GM12878 (cell line): ENCODE data around the gene SPRR5. TPM values are rescaled to one million over a fixed set of nuclear protein-coding genes. Genes with fewer than 3 reads are reported as not detected.

Experiments
- ATAC-seq: fragments of 200-7000 bp; cut with Tn5 transposase; 3 replicates; pipeline ENCODE4 v1.9.1; 2020; ENCODE audit warnings: mild to moderate bottlenecking, moderate library complexity
- BruUV-seq: library from RNA; stranded (reverse); fragments of 400-500 nt; replicated peaks from 2 replicates; lab custom pipeline; 2021; lab: Mats Ljungman, UMichigan
- CTCF ChIA-PET: fragments of 300-600 bp; sonication (Branson Sonifier 250); formaldehyde crosslinking; extraction: SDS; loops from one replicate; lab custom pipeline; 2021; ENCODE audit warnings: inconsistent platforms; lab: Yijun Ruan, JAX
- POLR2A ChIA-PET: fragments of 350-600 bp; formaldehyde crosslinking; extraction: SDS; loops from one replicate; lab custom pipeline; 2021; ENCODE audit warnings: inconsistent platforms; lab: Charles Lee
- RAD21 ChIA-PET: fragments of 300-600 bp; sonication (Branson Sonifier 250); formaldehyde crosslinking; loops from one replicate; lab custom pipeline; 2023; ENCODE audit warnings: antibody characterized with exemption; ENCODE audit not compliant: unreplicated experiment; lab: Charles Lee
- SMC1A ChIA-PET: fragments of 300-600 bp; sonication (Branson Sonifier 250); formaldehyde crosslinking; loops from one replicate; lab custom pipeline; 2023; ENCODE audit not compliant: unreplicated experiment, uncharacterized antibody; lab: Charles Lee
- DNase-seq: peaks from one replicate; pipeline ENCODE4 v3.0.0-alpha.2; 2011; ENCODE audit warnings: low read depth, low spot score
- FAIRE-seq: peaks from 3 replicates; lab custom pipeline; 2011; peaks lifted over from hg19 to GRCh38; lab: Jason Lieb, UNC
- H2AFZ ChIP-seq: 2 replicates; pipeline ENCODE4 v1.6.0; 2011; ENCODE audit warnings: low read depth, low read length, control low read depth; ENCODE audit not compliant: control insufficient read depth
- H3K27ac ChIP-seq: 2 replicates; pipeline ENCODE4 v1.5.1; 2011; ENCODE audit warnings: control low read depth; ENCODE audit not compliant: control insufficient read depth, insufficient read depth
- H3K27me3 ChIP-seq, 2 experiments: replicated peaks in 1 of 2; 2 replicates each; pipeline versions ENCODE4 v1.6.0 to v1.6.1; 2011; ENCODE audit warnings: low read length in 1 of 2; ENCODE audit not compliant: control insufficient read depth in 2 of 2, insufficient read depth in 2 of 2
- H3K36me3 ChIP-seq, 2 experiments: 2 replicates each; pipeline ENCODE4 v1.5.1; 2011; ENCODE audit warnings: low read length in 1 of 2; ENCODE audit not compliant: control insufficient read depth in 2 of 2, insufficient read depth in 2 of 2
- H3K4me1 ChIP-seq: 2 replicates; pipeline ENCODE4 v1.6.1; 2011; ENCODE audit warnings: mild to moderate bottlenecking, low read length, moderate library complexity, mixed read lengths; ENCODE audit not compliant: control insufficient read depth, insufficient read depth
- H3K4me2 ChIP-seq: 2 replicates; pipeline ENCODE4 v1.6.0; 2011; ENCODE audit warnings: control low read depth; ENCODE audit not compliant: control insufficient read depth, insufficient read depth
- H3K4me3 ChIP-seq: fragments of 200-600 bp; sonication (generic); 2 replicates; pipeline ENCODE4 v1.5.1; 2016
- H3K79me2 ChIP-seq: 2 replicates; pipeline ENCODE4 v1.6.0; 2011; ENCODE audit warnings: low read length; ENCODE audit not compliant: control insufficient read depth, insufficient read depth
- H3K9ac ChIP-seq: 2 replicates; pipeline ENCODE4 v1.8.0; 2011; ENCODE audit warnings: low read length, control low read depth, mixed read lengths; ENCODE audit not compliant: control insufficient read depth, insufficient read depth
- H3K9me3 ChIP-seq: replicated peaks from 3 replicates; pipeline ENCODE4 v1.5.1; 2011; ENCODE audit warnings: mild to moderate bottlenecking, low read length; ENCODE audit not compliant: control insufficient read depth, insufficient read depth
- H4K20me1 ChIP-seq: 2 replicates; pipeline ENCODE4 v1.6.0; 2011; ENCODE audit not compliant: control insufficient read depth, insufficient read depth
- HDAC6 ChIP-seq: fragments of 200-600 bp; sonication (generic); IDR thresholded peaks from one replicate; pipeline ENCODE4 v1.8.0; 2017; ENCODE audit warnings: antibody characterized with exemption; ENCODE audit not compliant: unreplicated experiment
- NRF1 ChIP-seq: conservative IDR thresholded peaks from 2 replicates; pipeline ENCODE4 v1.6.1; 2011; ENCODE audit warnings: mild to moderate bottlenecking, low read depth, low read length, improper control_type of control experiment
- PAX5 ChIP-seq: IDR thresholded peaks from 2 replicates; pipeline ENCODE4 v1.6.1; 2011; ENCODE audit warnings: low read depth, low read length, borderline replicate concordance
- SP1 ChIP-seq: IDR thresholded peaks from one replicate; pipeline ENCODE4 v1.6.1; 2011; ENCODE audit warnings: low read depth, low read length
- STAT1 ChIP-seq: fragments of 450-650 bp; conservative IDR thresholded peaks from 2 replicates; pipeline ENCODE4 v1.6.1; 2014; ENCODE audit warnings: antibody characterized with exemption, mild to moderate bottlenecking
- WRNIP1 ChIP-seq: IDR thresholded peaks from 2 replicates; pipeline ENCODE4 v1.6.1; 2011; ENCODE audit warnings: low read depth, low read length, improper control_type of control experiment, borderline replicate concordance
- ZSCAN29 ChIP-seq: fragments of 450-650 bp; IDR thresholded peaks from 2 replicates; pipeline ENCODE4 v1.6.1; 2017; ENCODE audit warnings: mild to moderate bottlenecking, moderate library complexity
- WGBS: methylation state at CpG from one replicate; pipeline ENCODE4 v1.1.6; 2016; ENCODE audit warnings: low lambda C conversion rate; ENCODE audit not compliant: insufficient replicate concordance, insufficient coverage; ENCODE audit errors: missing lambda C conversion rate; 5-methylcytosine and 5-hydroxymethylcytosine counted together
- in situ Hi-C: fragments of 300-500 bp; cut with MboI; formaldehyde crosslinking; loops from 9 replicates; pipeline ENCODE4 v1.14.3; 2018; ENCODE audit warnings: mixed read lengths
- intact Hi-C: fragments of 100-400 bp; cut with micrococcal nuclease; formaldehyde crosslinking; loops from one replicate; pipeline ENCODE4 v1.14.2; 2022; ENCODE audit not compliant: unreplicated experiment
- polyA plus RNA-seq, 11 experiments: library from polyadenylated mRNA; depleted of rRNA in 4 of 11; unstranded in 6 of 11; stranded (reverse) in 5 of 11; fragments of >200 nt; fragmentation: Nextera tagmentation in 4 of 11; fragmentation: Illumina TruSeq in 1 of 11; extraction: Ambion mirVana in 4 of 11; extraction: Trizol in 1 of 11; gene quantifications; 1 replicate in 1 of 11; 2 replicates in 10 of 11; pipeline versions ENCODE4 v1.2.1 to v1.2.3, GENCODE V29; 2011 to 2016; ENCODE audit warnings: inconsistent platforms in 2 of 11, missing spikeins in 2 of 11, low read depth in 1 of 11
- total RNA-seq, 4 experiments: library from RNA; depleted of rRNA in 3 of 4; stranded (reverse); fragments of >200 nt in 3 of 4; fragmentation: Illumina TruSeq in 1 of 4; extraction: Trizol in 1 of 4; gene quantifications; 2 replicates each; pipeline versions ENCODE4 v1.2.1 to v1.2.3, GENCODE V29; 2013 to 2021
- TF ChIP-seq, protein P1 (sequence below): fragments of 450-650 bp; IDR thresholded peaks from 2 replicates; pipeline ENCODE4 v1.6.1; 2017; ENCODE audit warnings: low read depth, mild to moderate bottlenecking, moderate library complexity

The SPRR5 gene
- total and polyA plus RNA-seq, 10 of the 15 experiments (the other 5 are each of a cell fraction or from before 2014, with no cell fraction given): not detected

DNA sequence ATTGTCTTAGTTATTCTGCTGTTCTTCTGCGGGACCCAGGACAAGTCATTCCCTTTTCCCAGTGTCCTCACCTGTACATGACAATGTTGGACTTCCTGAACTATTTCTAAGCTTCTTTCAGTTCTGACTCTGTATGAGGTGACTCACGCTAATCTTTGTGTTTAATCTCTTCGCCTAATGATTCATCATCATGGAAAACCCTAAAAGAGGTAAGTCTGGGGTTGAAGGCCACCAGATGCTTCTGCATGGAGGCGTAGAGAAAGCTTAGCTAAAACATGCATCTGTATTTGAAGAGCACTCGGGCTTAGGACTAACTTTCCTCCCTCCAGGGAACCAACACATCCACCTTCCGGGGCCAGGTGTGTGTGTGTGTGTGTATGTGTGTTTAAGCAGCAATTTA is 7.4 kb downstream of the SPRR5 start:
- Histone ChIP-seq H3K9me3 (no peaks in the 10 kb centered on the region), H4K20me1 (no peaks in the 10 kb centered on the region), H3K27ac (no peak overlapping the region), H2AFZ (no peak overlapping the region), H3K9ac (no peak overlapping the region), H3K4me3 (no peak overlapping the region), H3K27me3 (peaks cover 0 to 2% of the 10 kb centered on the region in 2 experiments; a peak in 2 of 4 replicates), H3K36me3 (no peaks in the 10 kb centered on the region), H3K79me2 (no peaks in the 10 kb centered on the region), H3K4me2 (no peak overlapping the region), H3K4me1 (no peaks in the 10 kb centered on the region)
- BruUV-seq: no TSS peak
- RAD21 ChIA-PET: interaction anchor here (0.9 kb wide), 1 partner anchor 11 kb away, joined by 3 read pairs; no protein-coding TSS in a partner anchor
- no peak for TF ChIP-seq WRNIP1
- TF ChIP-seq SP1: no peak
- TF ChIP-seq HDAC6: no peak
- no peak for TF ChIP-seq NRF1
- TF ChIP-seq STAT1: no peak
- no peak for TF ChIP-seq ZSCAN29
- TF ChIP-seq, protein P1, sequence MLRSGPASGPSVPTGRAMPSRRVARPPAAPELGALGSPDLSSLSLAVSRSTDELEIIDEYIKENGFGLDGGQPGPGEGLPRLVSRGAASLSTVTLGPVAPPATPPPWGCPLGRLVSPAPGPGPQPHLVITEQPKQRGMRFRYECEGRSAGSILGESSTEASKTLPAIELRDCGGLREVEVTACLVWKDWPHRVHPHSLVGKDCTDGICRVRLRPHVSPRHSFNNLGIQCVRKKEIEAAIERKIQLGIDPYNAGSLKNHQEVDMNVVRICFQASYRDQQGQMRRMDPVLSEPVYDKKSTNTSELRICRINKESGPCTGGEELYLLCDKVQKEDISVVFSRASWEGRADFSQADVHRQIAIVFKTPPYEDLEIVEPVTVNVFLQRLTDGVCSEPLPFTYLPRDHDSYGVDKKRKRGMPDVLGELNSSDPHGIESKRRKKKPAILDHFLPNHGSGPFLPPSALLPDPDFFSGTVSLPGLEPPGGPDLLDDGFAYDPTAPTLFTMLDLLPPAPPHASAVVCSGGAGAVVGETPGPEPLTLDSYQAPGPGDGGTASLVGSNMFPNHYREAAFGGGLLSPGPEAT: no peak
- no peak for TF ChIP-seq PAX5
- in situ Hi-C loops (no loop called here), intact Hi-C loops (no loop called here)
- ATAC-seq (no peak), DNase-seq (no peak), FAIRE-seq (no peak)
- POLR2A ChIA-PET: interaction anchor here (0.6 kb wide), 1 partner anchor 1173 kb away, joined by 6 read pairs; no protein-coding TSS in a partner anchor
- CTCF ChIA-PET: interaction anchor here (1.5 kb wide), 1 partner anchor 238 kb away, joined by 6 read pairs; no protein-coding TSS in a partner anchor
- 3% methylated on average over 6 of the region's 6 CpGs for WGBS
- SMC1A ChIA-PET: no interaction called here
